Neuronal stem cell (in vitro differentiated cells): ENCODE data around the gene TSPAN9.

Source experiments
- DNase-seq: peaks from one replicate; pipeline ENCODE4 v3.0.0-alpha.2; 2013; ENCODE audit warnings: low spot score
- H2AFZ ChIP-seq: one replicate; pipeline ENCODE4 v1.6.1; 2013; ENCODE audit warnings: mild to moderate bottlenecking, low read length, inconsistent platforms
- H2AK5ac ChIP-seq: 2 replicates; pipeline ENCODE4 v1.6.1; 2013; ENCODE audit warnings: low read depth, mild to moderate bottlenecking, inconsistent platforms, low read length, moderate library complexity, mixed read lengths
- H2BK120ac ChIP-seq: 2 replicates; pipeline ENCODE4 v1.6.1; 2013; ENCODE audit warnings: low read depth, mild to moderate bottlenecking, inconsistent platforms, low read length, moderate library complexity, mixed read lengths
- H2BK12ac ChIP-seq: one replicate; pipeline ENCODE4 v1.6.1; 2013; ENCODE audit warnings: low read length, inconsistent platforms
- H2BK15ac ChIP-seq: 2 replicates; pipeline ENCODE4 v1.6.1; 2013; ENCODE audit warnings: mild to moderate bottlenecking, low read length, inconsistent platforms, mixed read lengths
- H2BK5ac ChIP-seq: one replicate; pipeline ENCODE4 v1.6.1; 2013; ENCODE audit warnings: inconsistent platforms, mild to moderate bottlenecking, low read length, moderate library complexity
- H3K14ac ChIP-seq: one replicate; pipeline ENCODE4 v1.6.1; 2013; ENCODE audit warnings: low read length, inconsistent platforms
- H3K18ac ChIP-seq: 2 replicates; pipeline ENCODE4 v1.6.1; 2013; ENCODE audit warnings: low read length, inconsistent platforms
- H3K23ac ChIP-seq: 2 replicates; pipeline ENCODE4 v1.6.1; 2013; ENCODE audit warnings: low read depth, mild to moderate bottlenecking, mixed read lengths, low read length, inconsistent platforms; ENCODE audit not compliant: poor library complexity
- H3K27ac ChIP-seq: replicated peaks from 3 replicates; pipeline ENCODE4 v1.5.1; 2013; ENCODE audit warnings: low read length, inconsistent platforms
- H3K27me3 ChIP-seq, 3 experiments: 2 replicates each; pipeline ENCODE4 v1.6.1; 2013; ENCODE audit warnings: low read length in 3 of 3, mild to moderate bottlenecking in 2 of 3, inconsistent platforms in 1 of 3, low read depth in 1 of 3, mixed read lengths in 1 of 3, moderate library complexity in 1 of 3; ENCODE audit not compliant: control insufficient read depth in 3 of 3, insufficient read depth in 3 of 3
- H3K36me3 ChIP-seq, 2 donors: replicated peaks in 1 of 2; 2 replicates each; pipeline ENCODE4 v1.6.1; 2013; ENCODE audit warnings: low read length in 2 of 2; ENCODE audit not compliant: control insufficient read depth in 2 of 2, insufficient read depth in 2 of 2
- H3K4ac ChIP-seq: 2 replicates; pipeline ENCODE4 v1.6.1; 2013; ENCODE audit warnings: inconsistent platforms, mild to moderate bottlenecking, low read length, moderate library complexity
- H3K4me1 ChIP-seq, 2 donors: 1 replicate in 1 of 2; 2 replicates in 1 of 2; pipeline ENCODE4 v1.6.1; 2013; ENCODE audit warnings: low read length in 2 of 2, low read depth in 1 of 2; ENCODE audit not compliant: control insufficient read depth in 2 of 2, insufficient read depth in 1 of 2
- H3K4me2 ChIP-seq: one replicate; pipeline ENCODE4 v1.6.1; 2013; ENCODE audit warnings: mild to moderate bottlenecking, low read length, inconsistent platforms; ENCODE audit not compliant: insufficient read depth, poor library complexity, severe bottlenecking
- H3K4me3 ChIP-seq, 2 donors: 2 replicates each; pipeline ENCODE4 v1.5.1; 2013; ENCODE audit warnings: low read length in 2 of 2, mild to moderate bottlenecking in 2 of 2, inconsistent platforms in 1 of 2, moderate library complexity in 1 of 2
- H3K79me1 ChIP-seq: one replicate; pipeline ENCODE4 v1.6.1; 2013; ENCODE audit warnings: low read depth, mild to moderate bottlenecking, inconsistent platforms, low read length, moderate library complexity
- H3K9ac ChIP-seq: one replicate; pipeline ENCODE4 v1.6.1; 2013; ENCODE audit warnings: mild to moderate bottlenecking, low read depth, low read length, inconsistent platforms; ENCODE audit not compliant: poor library complexity
- H3K9me3 ChIP-seq, 2 donors: replicated peaks in 1 of 2; 2 replicates each; pipeline versions ENCODE3 to v1.6.1; 2013; ENCODE audit warnings: low read length in 2 of 2, mild to moderate bottlenecking in 2 of 2, inconsistent platforms in 1 of 2, low read depth in 1 of 2, mixed read lengths in 1 of 2, moderate library complexity in 1 of 2; ENCODE audit not compliant: control insufficient read depth in 2 of 2, insufficient read depth in 1 of 2
- H4K8ac ChIP-seq: one replicate; pipeline ENCODE4 v1.6.1; 2013; ENCODE audit warnings: low read depth, mild to moderate bottlenecking, inconsistent platforms, low read length, moderate library complexity
- H4K91ac ChIP-seq: one replicate; pipeline ENCODE4 v1.6.1; 2013; ENCODE audit warnings: low read length, low read depth, mild to moderate bottlenecking, inconsistent platforms; ENCODE audit not compliant: poor library complexity
- WGBS, 2 donors: extraction: QIAGEN DNeasy Blood & Tissue Kit; methylation state at CpG; one replicate each; pipeline ENCODE4 v1.1.7; 2013; ENCODE audit warnings: missing lambda C conversion rate in 2 of 2, mixed read lengths in 1 of 2; ENCODE audit not compliant: insufficient read length in 2 of 2, insufficient replicate concordance in 1 of 2; ENCODE audit errors: extremely low coverage in 2 of 2; 5-methylcytosine and 5-hydroxymethylcytosine counted together

TSPAN9 gene

DNA sequence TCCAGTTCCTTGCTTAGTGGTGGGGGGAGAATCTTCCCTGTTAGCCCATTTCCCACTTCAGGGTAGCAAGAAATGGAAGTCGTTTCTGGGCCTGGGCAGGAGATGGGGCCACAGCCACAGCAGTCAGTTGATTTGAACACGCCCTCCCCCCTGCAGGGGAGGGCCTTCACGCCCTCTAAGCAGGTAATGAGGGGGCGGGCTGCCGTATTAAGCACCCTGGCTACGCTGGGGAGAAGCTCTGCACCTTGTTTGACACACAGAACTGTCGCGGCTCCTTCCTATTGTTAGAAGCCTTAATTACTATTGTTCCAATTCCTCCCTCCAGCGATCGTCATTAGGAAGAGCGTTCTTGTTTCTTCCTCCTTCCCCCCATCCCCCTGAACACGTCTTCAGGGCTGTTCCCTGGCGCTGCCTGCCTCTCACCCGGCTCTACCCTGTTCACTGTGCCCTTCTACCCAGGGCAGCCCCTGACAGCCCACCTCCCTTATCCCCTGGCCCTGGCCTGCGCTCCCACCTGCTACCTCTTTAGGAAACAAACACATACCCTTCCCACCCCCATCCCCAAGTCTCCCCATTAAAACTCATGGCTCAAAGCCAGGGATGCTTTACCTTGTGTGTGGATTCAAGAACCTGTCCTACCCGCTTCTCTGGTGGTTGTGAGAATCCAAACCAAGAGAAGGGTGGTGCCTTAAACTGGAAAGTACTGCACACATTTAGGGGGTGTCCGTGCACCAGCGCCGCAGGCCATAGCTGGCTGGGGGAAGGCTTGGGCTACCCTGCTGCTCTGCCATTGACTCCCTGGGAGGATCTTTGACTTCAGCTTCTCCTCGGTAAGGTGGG, 137.6 kb downstream of the TSPAN9 start:
- H4K8ac ChIP-seq: no peak overlapping the region
- H4K91ac ChIP-seq: no peak overlapping the region
- H3K27me3 ChIP-seq: no peaks in the 10 kb centered on the region
- no peak overlapping the region for H3K9ac ChIP-seq
- no peak overlapping the region for H3K14ac ChIP-seq
- no peak overlapping the region for H3K23ac ChIP-seq
- H2AK5ac ChIP-seq: peak overlapping the region; percentile 2
- no peak overlapping the region for H3K4ac ChIP-seq
- no peaks in the 10 kb centered on the region for H3K36me3 ChIP-seq
- H3K4me3 ChIP-seq: no peak overlapping the region
- H3K18ac ChIP-seq: peak overlapping the region; percentile 69
- no peak overlapping the region for H2BK15ac ChIP-seq
- H3K27ac ChIP-seq: no peak overlapping the region
- no peaks in the 10 kb centered on the region for H3K79me1 ChIP-seq
- no peak for DNase-seq
- H2BK12ac ChIP-seq: no peak overlapping the region
- H2BK120ac ChIP-seq: no peak overlapping the region
- no peak overlapping the region for H2BK5ac ChIP-seq
- no CpG with 5 or more reads among the region's 20 CpGs for WGBS, 2 donors
- peaks cover 30 to 39% of the 10 kb centered on the region in 2 donors for H3K4me1 ChIP-seq
- H2AFZ ChIP-seq: no peak overlapping the region
- no peaks in the 10 kb centered on the region for H3K9me3 ChIP-seq
- peak overlapping the region; percentile 55 for H3K4me2 ChIP-seq

GRCh38 chr12:3215410-3215975, 138.3 kb downstream of the TSPAN9 start:
- peaks cover 30 to 39% of the 10 kb centered on the region in 2 donors for H3K4me1 ChIP-seq
- H3K27ac ChIP-seq: no peak overlapping the region
- H3K18ac ChIP-seq: peak overlapping the region; percentile 49
- H2BK120ac ChIP-seq: no peak overlapping the region
- no peak overlapping the region for H2AFZ ChIP-seq
- no peak overlapping the region for H2BK5ac ChIP-seq
- H3K36me3 ChIP-seq: no peaks in the 10 kb centered on the region
- H4K91ac ChIP-seq: no peak overlapping the region
- no peak overlapping the region for H3K14ac ChIP-seq
- H3K9me3 ChIP-seq: no peaks in the 10 kb centered on the region
- H3K4me3 ChIP-seq: no peak overlapping the region
- no peak overlapping the region for H3K23ac ChIP-seq
- H3K27me3 ChIP-seq: no peaks in the 10 kb centered on the region
- no peak overlapping the region for H3K4ac ChIP-seq
- H3K4me2 ChIP-seq: no peak overlapping the region
- no CpG with 5 or more reads among the region's 13 CpGs for WGBS, 2 donors
- no peaks in the 10 kb centered on the region for H3K79me1 ChIP-seq
- no peak overlapping the region for H4K8ac ChIP-seq
- H2BK12ac ChIP-seq: no peak overlapping the region
- DNase-seq: no peak
- peak overlapping the region; percentile 2 for H2AK5ac ChIP-seq
- H3K9ac ChIP-seq: no peak overlapping the region
- H2BK15ac ChIP-seq: no peak overlapping the region

GRCh38 chr12:3216097-3216496, 138.9 kb downstream of the TSPAN9 start:
- no peaks in the 10 kb centered on the region for H3K79me1 ChIP-seq
- H3K4ac ChIP-seq: no peak overlapping the region
- no peak overlapping the region for H3K4me2 ChIP-seq
- H2BK15ac ChIP-seq: no peak overlapping the region
- H3K27me3 ChIP-seq: no peaks in the 10 kb centered on the region
- no peak for DNase-seq
- no peak overlapping the region for H2AK5ac ChIP-seq
- no peak overlapping the region for H3K14ac ChIP-seq
- H3K4me1 ChIP-seq: peaks cover 30 to 39% of the 10 kb centered on the region in 2 donors
- H2BK5ac ChIP-seq: no peak overlapping the region
- H2BK12ac ChIP-seq: no peak overlapping the region
- H4K8ac ChIP-seq: no peak overlapping the region
- H3K9me3 ChIP-seq: no peaks in the 10 kb centered on the region
- H2BK120ac ChIP-seq: no peak overlapping the region
- no peak overlapping the region for H4K91ac ChIP-seq
- no CpG with 5 or more reads among the region's 5 CpGs for WGBS, 2 donors
- no peak overlapping the region for H3K18ac ChIP-seq
- H2AFZ ChIP-seq: no peak overlapping the region
- H3K23ac ChIP-seq: no peak overlapping the region
- no peak overlapping the region for H3K9ac ChIP-seq
- no peak overlapping the region for H3K4me3 ChIP-seq
- H3K36me3 ChIP-seq: no peaks in the 10 kb centered on the region
- no peak overlapping the region for H3K27ac ChIP-seq
